H1 (cell line): ENCODE data around the gene LTO1. TPM values are rescaled to one million over a fixed set of nuclear protein-coding genes. Genes with fewer than 3 reads are reported as not detected.

ENCODE experiments used
- CTCF ChIA-PET: fragments of 300-600 bp; sonication (Branson Sonifier 250); formaldehyde crosslinking; loops from one replicate; lab custom pipeline; 2021; ENCODE audit not compliant: partially characterized antibody; lab: Charles Lee
- POLR2A ChIA-PET: fragments of 300-600 bp; sonication (Branson Sonifier 250); formaldehyde crosslinking; loops from one replicate; lab custom pipeline; 2021; ENCODE audit warnings: inconsistent platforms; ENCODE audit not compliant: partially characterized antibody; lab: Charles Lee
- DNase-seq, 2 experiments: peaks; one replicate each; pipeline versions ENCODE4 v3.0.0 to v3.0.0-alpha.2; 2010 to 2022; ENCODE audit warnings: low spot score in 2 of 2, low read depth in 1 of 2, mixed read lengths in 1 of 2
- FAIRE-seq: peaks from 2 replicates; lab custom pipeline; 2011; peaks lifted over from hg19 to GRCh38; lab: Jason Lieb, UNC
- H2AFZ ChIP-seq: 2 replicates; pipeline ENCODE4 v1.8.1; 2012; ENCODE audit warnings: low read length, inconsistent platforms
- H2AK5ac ChIP-seq: 2 replicates; pipeline ENCODE4 v1.6.1; 2013; ENCODE audit warnings: low read depth, low read length
- H2BK120ac ChIP-seq: replicated peaks from 2 replicates; pipeline ENCODE3; 2013; ENCODE audit warnings: low read depth, low read length, inconsistent platforms
- H2BK12ac ChIP-seq: 2 replicates; pipeline ENCODE4 v1.6.1; 2013; ENCODE audit warnings: low read depth, low read length
- H2BK15ac ChIP-seq: 2 replicates; pipeline ENCODE4 v1.6.1; 2013; ENCODE audit warnings: low read length
- H2BK20ac ChIP-seq: 2 replicates; pipeline ENCODE4 v1.6.1; 2013; ENCODE audit warnings: low read length
- H2BK5ac ChIP-seq: 2 replicates; pipeline ENCODE4 v1.6.1; 2013; ENCODE audit warnings: low read depth, low read length
- H3K14ac ChIP-seq: 2 replicates; pipeline ENCODE4 v1.6.1; 2013; ENCODE audit warnings: inconsistent platforms; ENCODE audit not compliant: insufficient read length
- H3K18ac ChIP-seq: 2 replicates; pipeline ENCODE4 v1.6.1; 2013; ENCODE audit warnings: low read length; ENCODE audit errors: extremely low read depth
- H3K23ac ChIP-seq: 2 replicates; pipeline ENCODE4 v1.6.1; 2013; ENCODE audit warnings: inconsistent platforms; ENCODE audit not compliant: insufficient read length
- H3K23me2 ChIP-seq: 2 replicates; pipeline ENCODE4 v1.6.1; 2013; ENCODE audit warnings: low read depth, low read length
- H3K27ac ChIP-seq: 2 replicates; pipeline ENCODE4 v1.6.1; 2011; ENCODE audit warnings: low read depth, low read length, inconsistent platforms
- H3K27me3 ChIP-seq, 4 experiments: replicated peaks in 1 of 4; 1 replicate in 1 of 4; 2 replicates in 3 of 4; pipeline versions ENCODE4 v1.6.1 to v1.8.1; 2011 to 2013; ENCODE audit warnings: low read length in 3 of 4, mild to moderate bottlenecking in 3 of 4, inconsistent platforms in 2 of 4, mixed read lengths in 2 of 4, moderate library complexity in 1 of 4; ENCODE audit not compliant: control insufficient read depth in 3 of 4, insufficient read depth in 3 of 4; ENCODE audit errors: extremely low read depth in 1 of 4
- H3K36me3 ChIP-seq, 4 experiments: 2 replicates each; pipeline versions ENCODE4 v1.6.1 to v1.8.1; 2011 to 2013; ENCODE audit warnings: mild to moderate bottlenecking in 4 of 4, low read length in 3 of 4, moderate library complexity in 2 of 4, control low read depth in 1 of 4, inconsistent platforms in 1 of 4; ENCODE audit not compliant: insufficient read depth in 4 of 4, control insufficient read depth in 2 of 4
- H3K4ac ChIP-seq: replicated peaks from 2 replicates; pipeline ENCODE3; 2013; ENCODE audit warnings: low read length, low read depth, mixed read lengths, inconsistent platforms; ENCODE audit not compliant: insufficient read length
- H3K4me1 ChIP-seq, 4 experiments: replicated peaks in 1 of 4; 1 replicate in 1 of 4; 2 replicates in 3 of 4; pipeline versions ENCODE4 v1.6.1 to v1.8.1; 2011 to 2013; ENCODE audit warnings: low read length in 3 of 4, inconsistent platforms in 2 of 4, mixed read lengths in 1 of 4; ENCODE audit not compliant: insufficient read depth in 4 of 4, control insufficient read depth in 3 of 4
- H3K4me2 ChIP-seq, 2 experiments: 2 replicates each; pipeline versions ENCODE4 v1.6.1 to v1.8.1; 2011 to 2013; ENCODE audit warnings: low read depth in 2 of 2, low read length in 2 of 2, control low read depth in 1 of 2, inconsistent platforms in 1 of 2, mild to moderate bottlenecking in 1 of 2; ENCODE audit not compliant: insufficient read depth in 1 of 2
- H3K4me3 ChIP-seq, 4 experiments: fragments of 200-600, 300-600 bp in 1 of 4; sonication (generic), shearing (Covaris generic), sonication (Bioruptor Twin) in 1 of 4; 2 replicates each; pipeline versions ENCODE4 v1.5.1 to v1.8.1; 2011 to 2016; ENCODE audit warnings: low read length in 4 of 4, low read depth in 3 of 4, control low read depth in 2 of 4, inconsistent platforms in 2 of 4, mild to moderate bottlenecking in 2 of 4, mixed read lengths in 1 of 4, moderate library complexity in 1 of 4; ENCODE audit not compliant: insufficient read depth in 2 of 4; ENCODE audit errors: extremely low read depth in 1 of 4
- H3K56ac ChIP-seq: replicated peaks from 2 replicates; pipeline ENCODE3; 2013; ENCODE audit warnings: low read depth, mild to moderate bottlenecking, mixed read lengths, low read length, inconsistent platforms; ENCODE audit not compliant: insufficient read length
- H3K79me1 ChIP-seq: 2 replicates; pipeline ENCODE4 v1.6.1; 2013; ENCODE audit warnings: low read depth, low read length, control low read depth
- H3K79me2 ChIP-seq, 2 experiments: 2 replicates each; pipeline versions ENCODE4 v1.6.1 to v1.8.1; 2012 to 2013; ENCODE audit warnings: low read length in 2 of 2, mild to moderate bottlenecking in 2 of 2, inconsistent platforms in 1 of 2; ENCODE audit not compliant: insufficient read depth in 2 of 2, control insufficient read depth in 1 of 2
- H3K9ac ChIP-seq, 4 experiments: replicated peaks in 1 of 4; 1 replicate in 1 of 4; 2 replicates in 3 of 4; pipeline versions ENCODE4 v1.6.1 to v1.8.1; 2011 to 2013; ENCODE audit warnings: low read depth in 3 of 4, low read length in 3 of 4, control low read depth in 2 of 4, mild to moderate bottlenecking in 2 of 4, moderate library complexity in 2 of 4, inconsistent platforms in 1 of 4; ENCODE audit errors: extremely low read depth in 1 of 4
- H3K9me3 ChIP-seq, 2 experiments: 2 replicates each; pipeline versions ENCODE4 v1.6.1 to v1.8.1; 2012 to 2013; ENCODE audit warnings: mild to moderate bottlenecking in 2 of 2, moderate library complexity in 2 of 2, control low read depth in 1 of 2, inconsistent platforms in 1 of 2, low read depth in 1 of 2, low read length in 1 of 2, mixed read lengths in 1 of 2; ENCODE audit not compliant: insufficient read depth in 2 of 2
- H4K20me1 ChIP-seq, 2 experiments: replicated peaks in 1 of 2; 2 replicates each; pipeline versions ENCODE3 to v1.8.1; 2011 to 2013; ENCODE audit warnings: inconsistent platforms in 2 of 2, low read length in 2 of 2, mild to moderate bottlenecking in 1 of 2; ENCODE audit not compliant: insufficient read depth in 2 of 2, control insufficient read depth in 1 of 2
- H4K5ac ChIP-seq: 2 replicates; pipeline ENCODE4 v1.6.1; 2013; ENCODE audit warnings: low read length, low read depth, mixed read lengths, inconsistent platforms; ENCODE audit not compliant: insufficient read length
- H4K8ac ChIP-seq: 2 replicates; pipeline ENCODE4 v1.8.0; 2013; ENCODE audit warnings: mild to moderate bottlenecking, moderate library complexity, low read length, inconsistent platforms; ENCODE audit not compliant: insufficient read depth; ENCODE audit errors: extremely low read depth
- H4K91ac ChIP-seq: replicated peaks from 2 replicates; pipeline ENCODE3; 2013; ENCODE audit warnings: low read length, mixed read lengths, inconsistent platforms; ENCODE audit not compliant: insufficient read length
- BRCA1 ChIP-seq: IDR thresholded peaks from 2 replicates; pipeline ENCODE4 v1.6.1; 2012; ENCODE audit warnings: low read depth, low read length, improper control_type of control experiment
- CREB1 ChIP-seq: IDR thresholded peaks from 2 replicates; pipeline ENCODE4 v1.6.1; 2012; ENCODE audit warnings: inconsistent platforms
- EP300 ChIP-seq, 2 experiments: IDR thresholded peaks; 1 replicate in 1 of 2; 2 replicates in 1 of 2; pipeline ENCODE4 v1.6.1; 2011 to 2012; ENCODE audit warnings: low read depth in 2 of 2, low read length in 2 of 2, mild to moderate bottlenecking in 2 of 2, borderline replicate concordance in 1 of 2, inconsistent platforms in 1 of 2, moderate library complexity in 1 of 2
- EZH2 ChIP-seq: fragments of 200-600 bp; sonication (generic); IDR thresholded peaks from 2 replicates; pipeline ENCODE4 v1.7.1; 2012; ENCODE audit warnings: low read depth, mild to moderate bottlenecking, moderate library complexity, low read length, inconsistent platforms; ENCODE audit not compliant: severe bottlenecking
- JUND ChIP-seq: IDR thresholded peaks from 2 replicates; pipeline ENCODE4 v1.6.1; 2011; ENCODE audit warnings: mild to moderate bottlenecking, improper control_type of control experiment, low read length
- WGBS, 2 experiments: shearing (Covaris generic) in 1 of 2; methylation state at CpG; one replicate each; pipeline versions ENCODE4 v1.1.6 to v1.1.7; 2013 to 2015; ENCODE audit warnings: low lambda C conversion rate in 2 of 2, mixed read lengths in 2 of 2, inconsistent platforms in 1 of 2, low coverage in 1 of 2, missing lambda C conversion rate in 1 of 2; ENCODE audit not compliant: insufficient replicate concordance in 2 of 2, insufficient coverage in 1 of 2, insufficient read length in 1 of 2; ENCODE audit errors: extremely low coverage in 1 of 2, missing lambda C conversion rate in 1 of 2; 5-methylcytosine and 5-hydroxymethylcytosine counted together
- polyA plus RNA-seq, 7 experiments: library from polyadenylated mRNA; depleted of rRNA in 3 of 7; stranded (reverse) in 5 of 7; unstranded in 2 of 7; fragments of >200 nt in 5 of 7; fragments of 200-250 nt in 2 of 7; gene quantifications; 1 replicate in 5 of 7; 2 replicates in 1 of 7; 4 replicates in 1 of 7; pipeline versions ENCODE4 v1.2.1 to v1.2.3, GENCODE V29; 2011 to 2013; ENCODE audit warnings: missing spikeins in 2 of 7, mixed read lengths in 2 of 7
- total RNA-seq: library from RNA; stranded (reverse); fragmentation: NEBNext Ultra II Directional; extraction: Animal tissue kit (Norgen Biotek cat#: 25700); gene quantifications from 2 replicates; pipeline ENCODE4 v1.2.1, GENCODE V29; 2021

LTO1 gene
- total and polyA plus RNA-seq, 2 of the 8 experiments (the other 6 are each of a cell fraction or from before 2014, with no cell fraction given), result 15.4 to 21.3 TPM

GRCh38 chr11:69699213-69699612 lies 24.1 kb upstream of the LTO1 start:
- Histone ChIP-seq H2AFZ (no peak overlapping the region), H2BK5ac (peak overlapping the region; percentile 66), H3K23me2 (peaks cover 5% of the 10 kb centered on the region; the same call in 1 of the 2 replicates), H4K5ac (no peak overlapping the region), H3K4me2 (no peak overlapping the region), H2BK20ac (peak overlapping the region; percentile 80), H3K9me3 (no peaks in the 10 kb centered on the region), H3K4me3 (no peak overlapping the region), H4K91ac (peak overlapping the region; percentile 86), H3K4me1 (peaks cover 6 to 25% (median 12%) of the 10 kb centered on the region in 4 experiments; a peak in 6 of 7 replicates), H3K27me3 (peaks cover 0 to 5% (median 3%) of the 10 kb centered on the region in 4 experiments; a peak in 3 of 7 replicates), H3K36me3 (peaks cover 0 to 10% (median 4%) of the 10 kb centered on the region in 4 experiments; a peak in 3 of 8 replicates), H3K56ac (no peak overlapping the region), H4K20me1 (peaks cover 1 to 5% of the 10 kb centered on the region in 2 experiments), H2BK120ac (peak overlapping the region; percentile 28), H3K9ac (no peak overlapping the region; a peak in 1 of 7 replicates), H2BK15ac (peak overlapping the region; percentile 81; the same call in 1 of the 2 replicates), H3K79me1 (no peaks in the 10 kb centered on the region; the same call in 1 of the 2 replicates), H3K4ac (no peak overlapping the region), H2AK5ac (0 out of 2 replicates have a peak overlapping the region, but pooled peaks have one; percentile 71), H3K23ac (no peak overlapping the region), H4K8ac (0 out of 2 replicates have a peak overlapping the region, but pooled peaks have one; percentile 12), H3K79me2 (no peaks in the 10 kb centered on the region), H2BK12ac (peak overlapping the region; percentile 84; the same call in 1 of the 2 replicates), H3K14ac (no peak overlapping the region), H3K27ac (no peak overlapping the region), H3K18ac (no peak overlapping the region)
- WGBS, 2 experiments, result 94% methylated on average over 13 of the region's 13 CpGs; no CpG with 5 or more reads in 1 of the 2 experiments
- no peak for DNase-seq
- POLR2A ChIA-PET, result interaction anchor here (1.1 to 4.2 kb wide), 2 partner anchors 10 to 41 kb away, joined by 3 to 23 read pairs; no protein-coding TSS in a partner anchor
- CTCF ChIA-PET, result interaction anchor here (1.1 to 1.2 kb wide), 3 partner anchors 10 to 102 kb away, joined by 4 read pairs; no protein-coding TSS in a partner anchor
- no peak for FAIRE-seq
- no peak for TF ChIP-seq EZH2
- no peak for TF ChIP-seq JUND
- TF ChIP-seq BRCA1, result no peak
- TF ChIP-seq EP300 (IDR thresholded peaks at IDR 0.05; ENCODE audit: borderline replicate concordance in 1 of 2, low read depth in 2 of 2, low read length in 2 of 2), result no peak
- TF ChIP-seq CREB1, result no peak
